Gastrocnemius medialis (tissue), 4 donors: ENCODE data around the gene COA3. TPM values are rescaled to one million over a fixed set of nuclear protein-coding genes. Genes with fewer than 3 reads are reported as not detected.

Experiments
- ATAC-seq, 2 donors: fragments of 150-250 bp; one replicate each; pipeline ENCODE4 v1.9.1; 2016
- DNase-seq, 2 donors: peaks; one replicate each; pipeline ENCODE4 v3.0.0-alpha.2; 2019
- H3K27ac ChIP-seq, 4 donors: fragments of 200-600 bp; sonication (generic); 1 replicate in 1 of 4; 2 replicates in 3 of 4; pipeline ENCODE4 v1.5.1; 2016 to 2018; ENCODE audit warnings: mild to moderate bottlenecking in 2 of 4, moderate library complexity in 1 of 4
- H3K27me3 ChIP-seq, 3 donors: fragments of 200-600 bp; sonication (generic) in 2 of 3; 1 replicate in 1 of 3; 2 replicates in 2 of 3; pipeline versions ENCODE4 v1.5.1 to v1.6.0; 2016 to 2019; ENCODE audit warnings: mild to moderate bottlenecking in 1 of 3, moderate library complexity in 1 of 3
- H3K36me3 ChIP-seq, 2 donors: fragments of 200-600 bp; sonication (generic) in 1 of 2; one replicate each; pipeline ENCODE4 v1.5.1; 2017 to 2018
- H3K4me1 ChIP-seq, 2 donors: fragments of 200-600 bp; sonication (generic) in 1 of 2; one replicate each; pipeline ENCODE4 v1.5.1; 2016 to 2017; ENCODE audit warnings: mild to moderate bottlenecking in 2 of 2
- H3K4me3 ChIP-seq, 4 donors: fragments of 200-600 bp; sonication (generic) in 3 of 4; 1 replicate in 1 of 4; 2 replicates in 3 of 4; pipeline ENCODE4 v1.5.1; 2016 to 2019; ENCODE audit warnings: mild to moderate bottlenecking in 2 of 4
- H3K9me3 ChIP-seq, 3 donors: fragments of 200-600 bp; sonication (generic) in 2 of 3; 1 replicate in 1 of 3; 2 replicates in 2 of 3; pipeline ENCODE4 v1.5.1; 2016 to 2019
- CTCF ChIP-seq, 5 experiments: fragments of 450-650 bp in 3 of 5; fragments of 200-600 bp in 2 of 5; sonication (generic) in 2 of 5; IDR thresholded peaks in 4 of 5; conservative IDR thresholded peaks in 1 of 5; 1 replicate in 4 of 5; 2 replicates in 1 of 5; pipeline ENCODE4 v1.5.1; 2016 to 2019; ENCODE audit warnings: antibody characterized with exemption in 5 of 5, mild to moderate bottlenecking in 3 of 5, moderate library complexity in 3 of 5
- POLR2A ChIP-seq, 2 donors: fragments of 450-650 bp; IDR thresholded peaks; one replicate each; pipeline ENCODE4 v1.6.1; 2017; ENCODE audit warnings: antibody characterized with exemption in 2 of 2, mild to moderate bottlenecking in 2 of 2, moderate library complexity in 2 of 2
- in situ Hi-C, 4 donors: fragments of 200-750 bp; cut with MboI; loops; one replicate each; pipeline versions ENCODE4 v1.15.0 to v1.8.0; 2017; ENCODE audit warnings: low sequenced_read_pairs in 4 of 4
- intact Hi-C: fragments of 100-400 bp; cut with DNase I; formaldehyde crosslinking; loops from one replicate; pipeline ENCODE4 v1.15.1; 2023; ENCODE audit warnings: low total_unique reads
- total RNA-seq, 4 donors: library from RNA; depleted of rRNA; stranded (reverse); fragments of >200 nt; gene quantifications; one replicate each; pipeline versions ENCODE4 v1.1.0 to v1.2.3, GENCODE V29; 2016

Gene COA3
- total RNA-seq, 4 donors from 2014 or later: 76.2 to 104 (median 86.8) TPM

DNA sequence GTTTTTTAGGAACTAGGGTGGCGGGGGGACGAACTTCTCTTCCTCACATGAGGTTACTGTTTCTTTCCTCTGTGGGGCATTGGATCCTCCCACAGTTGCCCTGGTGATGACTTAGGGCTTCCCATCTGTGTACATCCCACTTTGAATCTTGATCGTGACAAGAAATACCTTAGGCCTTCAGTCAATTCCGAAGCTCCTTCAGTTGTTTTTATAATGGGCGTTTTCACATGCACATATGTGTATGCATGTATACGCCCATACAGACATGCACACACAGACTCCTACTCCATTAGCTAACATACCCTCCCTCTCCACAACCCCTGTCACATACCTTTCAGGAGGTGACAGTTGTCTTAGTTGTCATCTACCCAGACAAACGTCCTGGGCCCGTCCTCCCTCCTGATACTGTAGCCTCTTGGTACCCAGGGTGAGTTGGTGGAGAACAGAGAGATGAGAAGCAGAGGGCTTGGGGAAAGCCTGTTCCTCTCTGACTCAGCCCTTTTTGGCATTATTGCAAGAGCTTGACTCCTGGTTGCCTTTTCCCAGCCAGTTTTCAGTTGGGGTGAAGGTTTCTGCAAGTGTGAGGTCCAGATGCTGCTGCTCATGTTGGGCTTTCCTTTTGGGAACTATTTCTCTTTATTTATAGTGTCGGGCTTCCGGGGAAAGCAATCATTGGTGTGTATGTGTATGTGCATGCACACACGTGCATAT is 43.6 kb upstream of the COA3 start:
- in situ Hi-C loops: loop anchor here (5.0 to 10.0 kb wide), 3 partner anchors 83 to 95 kb away; no protein-coding TSS in a partner anchor
- no peaks in the 10 kb centered on the region for H3K27me3 ChIP-seq
- intact Hi-C loops: loop anchor here (2.0 kb wide), 1 partner anchor 87 kb away; no protein-coding TSS in a partner anchor
- TF ChIP-seq CTCF (IDR thresholded peaks at IDR 0.05 in 4 of 5, conservative IDR thresholded peaks at IDR 0.05 in 1 of 5) (no peak), POLR2A (IDR thresholded peaks at IDR 0.05) (no peak)
- no peaks in the 10 kb centered on the region for H3K4me1 ChIP-seq
- no peak overlapping the region for H3K4me3 ChIP-seq
- no peak for ATAC-seq
- DNase-seq: no peak
- H3K36me3 ChIP-seq: peaks cover 0 to 82% of the 10 kb centered on the region in 2 donors
- no peak overlapping the region for H3K27ac ChIP-seq
- H3K9me3 ChIP-seq: no peaks in the 10 kb centered on the region

GRCh38 chr17:42835732-42836131 is 37.2 kb upstream of the COA3 start:
- no peak for ATAC-seq

DNA sequence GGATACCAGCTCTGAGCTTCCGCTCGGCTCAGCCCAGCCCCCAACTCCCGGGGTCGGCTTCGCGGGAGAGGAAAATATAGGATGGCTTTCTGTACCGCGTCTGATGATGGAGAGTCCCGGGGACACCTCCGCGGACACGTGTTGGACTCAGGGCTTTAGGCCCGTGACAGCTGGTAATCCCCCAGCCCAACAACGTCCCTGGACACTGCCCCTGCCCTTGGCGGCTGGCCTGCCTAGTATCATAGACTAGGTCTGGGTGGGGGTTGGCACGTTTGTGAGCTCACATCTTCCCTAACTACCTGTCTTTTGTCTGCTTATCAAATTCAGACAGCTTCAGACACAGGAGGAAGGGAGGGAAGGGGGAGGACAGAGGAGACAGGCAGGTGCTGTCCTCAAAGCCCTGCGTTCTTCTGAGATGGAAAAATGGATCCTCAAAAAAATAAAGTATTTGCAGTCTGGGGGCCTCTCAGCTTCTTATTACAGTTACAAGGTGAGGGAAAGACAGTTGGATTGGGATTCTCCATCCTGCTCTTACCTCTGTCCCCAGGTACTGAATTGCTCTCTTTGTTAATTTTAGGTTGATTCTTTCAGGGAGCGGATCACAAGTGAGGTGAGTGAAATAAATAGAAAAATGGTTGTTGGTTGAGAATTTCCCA is 35.4 kb upstream of the COA3 start:
- peak overlapping the region; percentile 77 to 97 (median 96) for H3K4me3 ChIP-seq
- peak overlapping the region; percentile 80 to 94 (median 89) for H3K27ac ChIP-seq
- no peaks in the 10 kb centered on the region for H3K9me3 ChIP-seq
- peaks cover 18 to 27% of the 10 kb centered on the region in 2 donors for H3K4me1 ChIP-seq
- TF ChIP-seq POLR2A (IDR thresholded peaks at IDR 0.05) (no peak), CTCF (IDR thresholded peaks at IDR 0.05 in 4 of 5, conservative IDR thresholded peaks at IDR 0.05 in 1 of 5) (no peak)
- H3K36me3 ChIP-seq: peaks cover 0 to 42% of the 10 kb centered on the region in 2 donors
- peak; percentile 4 to 11 for ATAC-seq
- H3K27me3 ChIP-seq: no peaks in the 10 kb centered on the region
- DNase-seq: no peak
- in situ Hi-C loops (no loop called here), intact Hi-C loops (loop anchor here (5.0 to 10.0 kb wide), 2 partner anchors 163 to 561 kb away; partner anchors contain the start of genes ARL4D and RPL27)

More at GRCh38 chr17:42835732-42836131, 37.2 kb upstream of the COA3 start:
- in situ Hi-C loops (no loop called here), intact Hi-C loops (loop anchor here (10.0 kb wide), 1 partner anchor 559 kb away; the partner anchor contains the start of gene ARL4D)
- DNase-seq: no peak
- Histone ChIP-seq H3K27me3 (no peaks in the 10 kb centered on the region), H3K27ac (no peak overlapping the region), H3K4me1 (peaks cover 18 to 27% of the 10 kb centered on the region in 2 donors), H3K36me3 (peaks cover 0 to 60% of the 10 kb centered on the region in 2 donors), H3K4me3 (no peak overlapping the region), H3K9me3 (no peaks in the 10 kb centered on the region)
- TF ChIP-seq POLR2A (IDR thresholded peaks at IDR 0.05): no peak
- TF ChIP-seq CTCF (IDR thresholded peaks at IDR 0.05 in 4 of 5, conservative IDR thresholded peaks at IDR 0.05 in 1 of 5): no peak

- intact Hi-C loops (loop anchor here (5.0 to 10.0 kb wide), 2 partner anchors 164 to 562 kb away; partner anchors contain the start of genes ARL4D and RPL27), in situ Hi-C loops (no loop called here)
- peaks cover 18 to 27% of the 10 kb centered on the region in 2 donors for H3K4me1 ChIP-seq
- peak; percentile 79 to 83 for DNase-seq
- TF ChIP-seq POLR2A (IDR thresholded peaks at IDR 0.05) (peak; percentile 96 to 98), CTCF (IDR thresholded peaks at IDR 0.05 in 4 of 5, conservative IDR thresholded peaks at IDR 0.05 in 1 of 5) (peak in 1 of 5 experiments; percentile 34)
- H3K27ac ChIP-seq: peak within 1 kb of the TSS; percentile 80 to 94 (median 89)
- peak; percentile 95 to 97 for ATAC-seq
- no peaks in the 10 kb centered on the region for H3K9me3 ChIP-seq
- H3K27me3 ChIP-seq: no peaks in the 10 kb centered on the region
- peaks cover 0 to 34% of the 10 kb centered on the region in 2 donors for H3K36me3 ChIP-seq
- H3K4me3 ChIP-seq: peak within 1 kb of the TSS; percentile 77 to 97 (median 96)
Measured at GRCh38 chr17:42832934-42833766, 34.6 kb upstream of the COA3 start, which contains the start of gene PSME3. TSS of gene PSME3 (plus strand) at chr17:42833397. CDS start at chr17:42833632, 235 bp downstream.
